HG02642 (cell line): ENCODE measurements around the gene TRAF4.

Experiments used
- ATAC-seq: cut with Tn5 transposase; IDR thresholded peaks from one replicate; pipeline ENCODE4 v1.9.1; 2021; ENCODE audit warnings: mild to moderate bottlenecking; ENCODE audit not compliant: unreplicated experiment, poor library complexity

TRAF4 gene

GRCh38 chr17:28745786-28746411 is 2.1 kb downstream of the TRAF4 start:
- ATAC-seq = no peak

GRCh38 chr17:28746611-28747050 is 2.8 kb downstream of the TRAF4 start:
- no peak for ATAC-seq

- ATAC-seq = no peak
Measured at GRCh38 chr17:28747051-28747691, 3.4 kb downstream of the TRAF4 start.

- ATAC-seq = no peak
Measured at GRCh38 chr17:28747801-28748750, 4.3 kb downstream of the TRAF4 start.

GRCh38 chr17:28748852-28749515 is 5.2 kb downstream of the TRAF4 start:
- no peak for ATAC-seq

GRCh38 chr17:28749516-28750177 is 5.8 kb downstream of the TRAF4 start:
- no peak for ATAC-seq

GRCh38 chr17:28750178-28751047 is 6.6 kb downstream of the TRAF4 start:
- ATAC-seq = peak; percentile 78

GRCh38 chr17:28751600-28752366 is 8.0 kb downstream of the TRAF4 start:
- ATAC-seq = no peak

GRCh38 chr17:28755486-28755885 is 11.7 kb downstream of the TRAF4 start:
- no peak for ATAC-seq

- no peak for ATAC-seq
Measured at GRCh38 chr17:28756049-28756804, 12.4 kb downstream of the TRAF4 start.

- no peak for ATAC-seq
Measured at GRCh38 chr17:28758411-28759121, 14.8 kb downstream of the TRAF4 start.

- no peak for ATAC-seq
Measured at GRCh38 chr17:28759256-28759865, 15.6 kb downstream of the TRAF4 start.

GRCh38 chr17:28760601-28761562 is 17.1 kb downstream of the TRAF4 start:
- ATAC-seq = no peak

GRCh38 chr17:28763137-28763799 is 19.5 kb downstream of the TRAF4 start:
- ATAC-seq = peak; percentile 60

GRCh38 chr17:28763804-28764266 is 20.0 kb downstream of the TRAF4 start:
- ATAC-seq = peak; percentile 35
